Measurements from ENCODE around the gene NCOR1. TPM values are rescaled to one million over a fixed set of nuclear protein-coding genes. Genes with fewer than 3 reads are reported as not detected.

Gene NCOR1
- total and polyA plus RNA-seq, 2 of the 13 experiments (the other 11 are each of a cell fraction or from before 2014, with no cell fraction given) = 57.0 to 71.7 TPM

- TF ChIP-seq ZNF646 (CRISPR knock-in tag; IDR thresholded peaks at IDR 0.05) (peak; percentile 40; the same call in 1 of the 2 replicates), TOE1 (CRISPR knock-in tag; IDR thresholded peaks at IDR 0.05) (0 out of 2 replicates have a peak, but pooled peaks have one; percentile 31), CEBPB (IDR thresholded peaks at IDR 0.05; ENCODE audit: borderline replicate concordance, low read depth, low read length) (no peak), AKNA (CRISPR knock-in tag; IDR thresholded peaks at IDR 0.05; ENCODE audit: borderline replicate concordance) (no peak), SIX1 (CRISPR knock-in tag; IDR thresholded peaks at IDR 0.05; ENCODE audit: borderline replicate concordance) (no peak), ZNF777 (CRISPR knock-in tag; IDR thresholded peaks at IDR 0.05) (peak; percentile 68), RERE (CRISPR knock-in tag; IDR thresholded peaks at IDR 0.05; ENCODE audit: low read depth) (peak; percentile 54; the same call in 1 of the 2 replicates), ZZZ3 (CRISPR knock-in tag; IDR thresholded peaks at IDR 0.05; ENCODE audit: borderline replicate concordance) (no peak)
- TF ChIP-seq, protein P1, sequence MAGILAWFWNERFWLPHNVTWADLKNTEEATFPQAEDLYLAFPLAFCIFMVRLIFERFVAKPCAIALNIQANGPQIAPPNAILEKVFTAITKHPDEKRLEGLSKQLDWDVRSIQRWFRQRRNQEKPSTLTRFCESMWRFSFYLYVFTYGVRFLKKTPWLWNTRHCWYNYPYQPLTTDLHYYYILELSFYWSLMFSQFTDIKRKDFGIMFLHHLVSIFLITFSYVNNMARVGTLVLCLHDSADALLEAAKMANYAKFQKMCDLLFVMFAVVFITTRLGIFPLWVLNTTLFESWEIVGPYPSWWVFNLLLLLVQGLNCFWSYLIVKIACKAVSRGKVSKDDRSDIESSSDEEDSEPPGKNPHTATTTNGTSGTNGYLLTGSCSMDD (CRISPR knock-in tag; IDR thresholded peaks at IDR 0.05) = no peak
Observed at GRCh38 chr17:15999141-15999973, 216.0 kb downstream of the NCOR1 start, which contains the start of the genes TTC19 and ZSWIM7 (continued).
